Neural crest cell (in vitro differentiated cells): ENCODE measurements around the gene NNAT. TPM values are rescaled to one million over a fixed set of nuclear protein-coding genes. Genes with fewer than 3 reads are reported as not detected.
"Not testable (repeated sequence)": the region's sequence is repeated elsewhere in the genome, so short reads cannot be mapped to it uniquely, and the experiment has no call there.

Experiments used
- DNase-seq: peaks from one replicate; pipeline ENCODE4 v3.0.0; 2021; ENCODE audit warnings: low read depth, mixed read lengths, low spot score
- H3K27ac Mint-ChIP-seq: one replicate; pipeline ENCODE4 v1.8.0; 2021; ENCODE audit warnings: mild to moderate bottlenecking, mixed read lengths; ENCODE audit not compliant: unreplicated experiment
- H3K27me3 Mint-ChIP-seq: 2 replicates; pipeline ENCODE4 v1.8.0; 2021; ENCODE audit warnings: low read depth, mild to moderate bottlenecking, mixed read lengths
- H3K36me3 Mint-ChIP-seq: 2 replicates; pipeline ENCODE4 v1.8.0; 2021; ENCODE audit warnings: low read depth, mild to moderate bottlenecking, mixed read lengths
- H3K4me1 Mint-ChIP-seq: 2 replicates; pipeline ENCODE4 v1.8.0; 2021; ENCODE audit warnings: mixed read lengths
- H3K4me3 Mint-ChIP-seq: one replicate; pipeline ENCODE4 v1.8.0; 2021; ENCODE audit warnings: mild to moderate bottlenecking, mixed read lengths
- H3K9me3 Mint-ChIP-seq: 2 replicates; pipeline ENCODE4 v1.8.0; 2021; ENCODE audit warnings: mixed read lengths
- CTCF ChIP-seq: fragments of 200-600 bp; sonication (generic); conservative IDR thresholded peaks from 2 replicates; pipeline ENCODE4 v1.5.0; 2021; ENCODE audit warnings: antibody characterized with exemption, mild to moderate bottlenecking
- long read RNA-seq: library from polyadenylated mRNA; unstranded; transcript quantifications from one replicate; pipeline ENCODE4 v2.0.0, GENCODE V29; 2020
- total RNA-seq: library from RNA; stranded (reverse); gene quantifications from 2 replicates; pipeline ENCODE4 v1.2.1, GENCODE V29; 2021

Gene NNAT
- total RNA-seq = 113 and 119 TPM in 2 replicates
- long read RNA-seq, transcript NNAT-202 (2 exons, 1,222 nt) = minor isoform, 19 of 44 reads
- long read RNA-seq, transcript NNAT-201 (3 exons, 1,297 nt) = major isoform, 21 of 44 reads
- long read RNA-seq, partial matches to known transcripts = 0 of 44 reads
- long read RNA-seq, other reads (novel, unspliced or antisense) = 4 of 44 reads

- H3K4me1 Mint-ChIP-seq = peaks cover 72% of the 10 kb centered on the region
- peaks cover 30% of the 10 kb centered on the region for H3K36me3 Mint-ChIP-seq
- DNase-seq = peak; percentile 61
Observed at GRCh38 chr20:37521061-37521771, at the start of gene NNAT. TSS of gene NNAT (plus strand) at chr20:37521250. CDS start at chr20:37521332, 82 bp downstream.

GRCh38 chr20:37471741-37472235 is 49.3 kb upstream of the NNAT start:
- H3K9me3 Mint-ChIP-seq = no peaks in the 10 kb centered on the region
- no peak for TF ChIP-seq CTCF
- H3K4me3 Mint-ChIP-seq = no peak overlapping the region
- DNase-seq = no peak
- H3K36me3 Mint-ChIP-seq = no peaks in the 10 kb centered on the region
- H3K27me3 Mint-ChIP-seq = peaks cover 3% of the 10 kb centered on the region
- H3K27ac Mint-ChIP-seq = peak overlapping the region; percentile 89
- H3K4me1 Mint-ChIP-seq = peaks cover 39% of the 10 kb centered on the region

More at GRCh38 chr20:37521061-37521771, at the start of gene NNAT:
- Mint-ChIP-seq H3K4me3 (peak within 1 kb of the TSS; percentile 92), H3K27ac (peak within 1 kb of the TSS; percentile 68), H3K27me3 (peaks cover 16% of the 10 kb centered on the region), H3K9me3 (no peaks in the 10 kb centered on the region)
- no peak for TF ChIP-seq CTCF

GRCh38 chr20:37472435-37472834 is 48.6 kb upstream of the NNAT start:
- H3K4me1 Mint-ChIP-seq = peaks cover 39% of the 10 kb centered on the region
- H3K9me3 Mint-ChIP-seq, H3K27me3 Mint-ChIP-seq, DNase-seq, H3K4me3 Mint-ChIP-seq, H3K27ac Mint-ChIP-seq, H3K36me3 Mint-ChIP-seq: not testable (repeated sequence)

- Mint-ChIP-seq H3K4me1 (peaks cover 39% of the 10 kb centered on the region), H3K9me3 (no peaks in the 10 kb centered on the region), H3K36me3 (no peaks in the 10 kb centered on the region), H3K27me3 (peaks cover 3% of the 10 kb centered on the region), H3K27ac (no peak overlapping the region), H3K4me3 (no peak overlapping the region)
- DNase-seq = no peak
- no peak for TF ChIP-seq CTCF
Observed at GRCh38 chr20:37473249-37474000, 47.6 kb upstream of the NNAT start.

- H3K4me3 Mint-ChIP-seq = no peak overlapping the region
- TF ChIP-seq CTCF = no peak
- H3K27me3 Mint-ChIP-seq = peaks cover 3% of the 10 kb centered on the region
- H3K36me3 Mint-ChIP-seq = no peaks in the 10 kb centered on the region
- no peaks in the 10 kb centered on the region for H3K9me3 Mint-ChIP-seq
- H3K4me1 Mint-ChIP-seq = peaks cover 39% of the 10 kb centered on the region
- no peak overlapping the region for H3K27ac Mint-ChIP-seq
- no peak for DNase-seq
Observed at GRCh38 chr20:37474386-37474785, 46.7 kb upstream of the NNAT start.
